Neural progenitor cell (in vitro differentiated cells): ENCODE data around the gene TDRD9.
"Not testable (repeated sequence)": the region's sequence is repeated elsewhere in the genome, so short reads cannot be mapped to it uniquely, and the experiment has no call there.

Experiments
- CTCF ChIP-seq: fragments of 200-600 bp; sonication (generic); IDR thresholded peaks from 2 replicates; pipeline ENCODE4 v1.5.1; 2017; ENCODE audit warnings: antibody characterized with exemption, mild to moderate bottlenecking
- EZH2 ChIP-seq: fragments of 200-600 bp; sonication (generic); IDR thresholded peaks from 2 replicates; pipeline ENCODE4 v1.6.1; 2017; ENCODE audit warnings: antibody characterized with exemption, mild to moderate bottlenecking, moderate library complexity

- not testable (repeated sequence) for TF ChIP-seq EZH2
- TF ChIP-seq CTCF, result peak; percentile 65
Measured at GRCh38 chr14:103980623-103981238, 52.5 kb downstream of the TDRD9 start.
